Body of pancreas (tissue), 4 donors: ENCODE measurements around the gene LYSMD2.
A peak's percentile ranks its signal among the peaks of the same experiment; 100 is the strongest.

Experiments
- CTCF ChIP-seq, 7 experiments: fragments of 450-650 bp in 4 of 7; fragments of 200-600 bp in 3 of 7; sonication (generic) in 3 of 7; IDR thresholded peaks; one replicate each; pipeline ENCODE4 v1.5.1; 2016 to 2019; ENCODE audit warnings: antibody characterized with exemption in 7 of 7
- POLR2A ChIP-seq, 3 donors: fragments of 450-650 bp; IDR thresholded peaks; one replicate each; pipeline ENCODE4 v1.6.1; 2016; ENCODE audit warnings: antibody characterized with exemption in 3 of 3, mild to moderate bottlenecking in 2 of 3

GRCh38 chr15:51759557-51760070 is 22.2 kb upstream of the LYSMD2 start:
- peak in 1 of 7 experiments; percentile 3 for TF ChIP-seq CTCF (IDR thresholded peaks at IDR 0.05)
- TF ChIP-seq POLR2A (IDR thresholded peaks at IDR 0.05) = no peak
